B cell (primary cell): ENCODE measurements around the gene CAVIN2. TPM values are rescaled to one million over a fixed set of nuclear protein-coding genes. Genes with fewer than 3 reads are reported as not detected.

Experiments used
- ATAC-seq: fragments of 200-7000 bp; cut with Tn5 transposase; one replicate; pipeline ENCODE4 v1.10.0; 2021; ENCODE audit warnings: low read depth, mild to moderate bottlenecking, moderate number of reproducible peaks, moderate library complexity
- CTCF ChIA-PET: fragments of 350-600 bp; sonication (Branson Sonifier 250); formaldehyde crosslinking; loops from one replicate; lab custom pipeline; 2021; ENCODE audit warnings: antibody characterized with exemption, inconsistent platforms; lab: Charles Lee
- POLR2A ChIA-PET: fragments of 350-600 bp; sonication (Branson Sonifier 250); formaldehyde crosslinking; loops from one replicate; lab custom pipeline; 2021; ENCODE audit warnings: antibody characterized with exemption; lab: Charles Lee
- DNase-seq: peaks from one replicate; pipeline ENCODE4 v3.0.0; 2013
- H2AFZ ChIP-seq: 2 replicates; pipeline ENCODE4 v1.6.1; 2012; ENCODE audit warnings: mild to moderate bottlenecking, low read depth, low read length; ENCODE audit not compliant: insufficient read depth, poor library complexity, severe bottlenecking
- H3K27ac ChIP-seq, 2 donors: 1 replicate in 1 of 2; 2 replicates in 1 of 2; pipeline ENCODE4 v1.5.1; 2012 to 2013; ENCODE audit warnings: low read length in 2 of 2, mild to moderate bottlenecking in 2 of 2, moderate library complexity in 1 of 2
- H3K27me3 ChIP-seq, 4 experiments: fragments of 200-600 bp in 1 of 4; sonication (generic) in 1 of 4; replicated peaks in 1 of 4; 1 replicate in 2 of 4; 2 replicates in 2 of 4; pipeline versions ENCODE4 v1.6.1 to v1.7.0; 2013 to 2016; ENCODE audit warnings: low read length in 3 of 4, mild to moderate bottlenecking in 2 of 4, mixed read lengths in 1 of 4, moderate library complexity in 1 of 4; ENCODE audit not compliant: insufficient read depth in 4 of 4, control insufficient read depth in 3 of 4; ENCODE audit errors: control extremely low read depth in 1 of 4
- H3K36me3 ChIP-seq, 2 experiments: replicated peaks in 1 of 2; 1 replicate in 1 of 2; 2 replicates in 1 of 2; pipeline versions ENCODE4 v1.6.1 to v1.7.1; 2013; ENCODE audit warnings: low read length in 1 of 2; ENCODE audit not compliant: insufficient read depth in 2 of 2, control insufficient read depth in 1 of 2; ENCODE audit errors: control extremely low read depth in 1 of 2, extremely low read depth in 1 of 2
- H3K4me1 ChIP-seq, 2 donors: fragments of 200-600 bp in 1 of 2; sonication (generic) in 1 of 2; 1 replicate in 1 of 2; 2 replicates in 1 of 2; pipeline versions ENCODE4 v1.5.1 to v1.6.1; 2013 to 2017; ENCODE audit warnings: low read length in 2 of 2; ENCODE audit not compliant: control insufficient read depth in 2 of 2, insufficient read depth in 2 of 2
- H3K4me2 ChIP-seq: replicated peaks from 2 replicates; pipeline ENCODE3; 2012; ENCODE audit warnings: mild to moderate bottlenecking, low read depth, low read length; ENCODE audit not compliant: poor library complexity, severe bottlenecking
- H3K4me3 ChIP-seq, 5 experiments: fragments of 200-600 bp in 1 of 5; sonication (generic) in 1 of 5; 1 replicate in 3 of 5; 2 replicates in 2 of 5; pipeline versions ENCODE4 v1.5.1 to v1.7.0; 2011 to 2016; ENCODE audit warnings: low read length in 4 of 5, mild to moderate bottlenecking in 4 of 5, low read depth in 2 of 5, control low read depth in 1 of 5, moderate library complexity in 1 of 5; ENCODE audit not compliant: insufficient read depth in 1 of 5; ENCODE audit errors: control extremely low read depth in 1 of 5, extremely low read depth in 1 of 5
- H3K79me2 ChIP-seq: fragments of 200-600 bp; sonication (generic); one replicate; pipeline ENCODE4 v1.6.0; 2016; ENCODE audit warnings: low read length; ENCODE audit not compliant: control insufficient read depth, insufficient read depth
- H3K9ac ChIP-seq: fragments of 200-600 bp; sonication (generic); 2 replicates; pipeline ENCODE4 v1.6.1; 2017; ENCODE audit warnings: mild to moderate bottlenecking, low read length, moderate library complexity
- H3K9me3 ChIP-seq, 3 donors: one replicate each; pipeline versions ENCODE4 v1.6.1 to v1.7.1; 2013; ENCODE audit warnings: low read length in 2 of 3; ENCODE audit not compliant: control insufficient read depth in 2 of 3, insufficient read depth in 1 of 3; ENCODE audit errors: control extremely low read depth in 1 of 3
- H4K20me1 ChIP-seq: 2 replicates; pipeline ENCODE4 v1.6.0; 2012; ENCODE audit warnings: mild to moderate bottlenecking, low read length; ENCODE audit not compliant: insufficient read depth, control insufficient read depth, poor library complexity, severe bottlenecking
- H3K27ac Mint-ChIP-seq: one replicate; pipeline ENCODE4 v1.8.0; 2021; ENCODE audit warnings: mixed read lengths
- H3K27me3 Mint-ChIP-seq: one replicate; pipeline ENCODE4 v1.8.0; 2021; ENCODE audit warnings: mixed read lengths
- H3K4me1 Mint-ChIP-seq: one replicate; pipeline ENCODE4 v1.8.0; 2021; ENCODE audit warnings: mixed read lengths
- H3K4me3 Mint-ChIP-seq: one replicate; pipeline ENCODE4 v1.8.0; 2021; ENCODE audit warnings: mixed read lengths
- H3K9me3 Mint-ChIP-seq: one replicate; pipeline ENCODE4 v1.8.0; 2022; ENCODE audit warnings: mixed read lengths; ENCODE audit not compliant: insufficient read depth
- CTCF ChIP-seq: fragments of 200-600 bp; IDR thresholded peaks from one replicate; pipeline ENCODE4 v1.8.0; 2022; ENCODE audit warnings: antibody characterized with exemption, mild to moderate bottlenecking
- EZH2 ChIP-seq: IDR thresholded peaks from 2 replicates; pipeline ENCODE4 v1.6.1; 2012; ENCODE audit warnings: borderline replicate concordance, low read depth, mild to moderate bottlenecking, moderate library complexity, low read length; ENCODE audit not compliant: insufficient read depth, poor library complexity, severe bottlenecking
- WGBS: methylation state at CpG from one replicate; pipeline ENCODE4 v1.1.5; 2013; ENCODE audit warnings: missing lambda C conversion rate; ENCODE audit not compliant: insufficient coverage; 5-methylcytosine and 5-hydroxymethylcytosine counted together
- intact Hi-C: fragments of 100-400 bp; cut with micrococcal nuclease; formaldehyde crosslinking; loops from one replicate; pipeline ENCODE4 v1.10.0; 2022
- polyA plus RNA-seq: library from polyadenylated mRNA; depleted of rRNA; stranded (reverse); fragments of >200 nt; gene quantifications from 2 replicates; pipeline ENCODE4 v1.2.3, GENCODE V29; 2012
- total RNA-seq, 2 donors: library from RNA; stranded (reverse); fragments of 120-200 nt in 1 of 2; gene quantifications; 1 replicate in 1 of 2; 2 replicates in 1 of 2; pipeline versions ENCODE4 v1.2.3 to v1.2.4, GENCODE V29; 2013 to 2022

CAVIN2 gene
- total and polyA plus RNA-seq, 2 donors (not counting 1 experiment from before 2014, with no cell fraction given): 0.15 TPM; not detected in 1

GRCh38 chr2:191848771-191849767, 2.2 kb upstream of the CAVIN2 start:
- CTCF ChIA-PET: no interaction called here
- Mint-ChIP-seq H3K4me3 (no peak overlapping the region), H3K27me3 (peaks cover 47% of the 10 kb centered on the region)

More at GRCh38 chr2:191848771-191849767, 2.2 kb upstream of the CAVIN2 start:
- H3K27me3 ChIP-seq: peaks cover 0 to 13% (median 0%) of the 10 kb centered on the region in 4 experiments
- H3K9ac ChIP-seq: no peak overlapping the region
- H3K36me3 ChIP-seq: no peaks in the 10 kb centered on the region
- TF ChIP-seq CTCF (no peak), EZH2 (no peak)
- peaks cover 0 to 5% of the 10 kb centered on the region in 2 donors for H3K4me1 ChIP-seq
- Mint-ChIP-seq H3K9me3 (no peaks in the 10 kb centered on the region), H3K4me1 (peaks cover 3% of the 10 kb centered on the region), H3K27ac (no peak overlapping the region)
- DNase-seq (no peak), ATAC-seq (no peak)
- intact Hi-C loops: no loop called here
- POLR2A ChIA-PET: no interaction called here
- no peak overlapping the region for H2AFZ ChIP-seq
- WGBS: no CpG with 5 or more reads among the region's 7 CpGs
- H3K9me3 ChIP-seq: no peaks in the 10 kb centered on the region
- H3K4me2 ChIP-seq: no peak overlapping the region
- no peak overlapping the region for H3K27ac ChIP-seq
- no peaks in the 10 kb centered on the region for H4K20me1 ChIP-seq
- no peak overlapping the region for H3K4me3 ChIP-seq
- no peaks in the 10 kb centered on the region for H3K79me2 ChIP-seq
